Activated CD8-positive, alpha-beta memory T cell treated with anti-CD3 and anti-CD28 coated beads for 48 hours (primary cell): ENCODE measurements around the gene MYH13.

ENCODE experiments used
- DNase-seq, 3 experiments: peaks; one replicate each; pipeline ENCODE4 v3.0.0-alpha.2; 2020; ENCODE audit warnings: low read depth in 2 of 3, low spot score in 2 of 3

MYH13 gene

DNA sequence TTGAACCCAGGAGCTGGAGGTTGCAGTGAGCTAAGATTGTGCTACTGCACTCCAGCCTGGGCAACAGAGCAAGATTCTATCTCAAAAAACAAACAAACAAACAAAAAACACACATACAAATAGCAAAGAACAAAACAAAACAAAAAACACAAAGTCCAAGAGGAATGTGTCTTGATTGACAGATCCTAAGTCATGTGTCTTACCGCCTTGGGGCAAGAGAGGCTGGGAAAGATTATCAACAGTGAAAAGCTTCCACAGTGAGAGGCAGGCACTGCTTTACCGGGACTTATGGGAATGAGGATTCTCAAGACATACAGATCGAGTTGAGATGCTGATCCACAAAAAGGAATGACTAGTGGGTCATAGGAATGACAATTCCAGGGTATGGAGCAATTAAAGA, 111.7 kb downstream of the MYH13 start:
- DNase-seq = no peak

DNA sequence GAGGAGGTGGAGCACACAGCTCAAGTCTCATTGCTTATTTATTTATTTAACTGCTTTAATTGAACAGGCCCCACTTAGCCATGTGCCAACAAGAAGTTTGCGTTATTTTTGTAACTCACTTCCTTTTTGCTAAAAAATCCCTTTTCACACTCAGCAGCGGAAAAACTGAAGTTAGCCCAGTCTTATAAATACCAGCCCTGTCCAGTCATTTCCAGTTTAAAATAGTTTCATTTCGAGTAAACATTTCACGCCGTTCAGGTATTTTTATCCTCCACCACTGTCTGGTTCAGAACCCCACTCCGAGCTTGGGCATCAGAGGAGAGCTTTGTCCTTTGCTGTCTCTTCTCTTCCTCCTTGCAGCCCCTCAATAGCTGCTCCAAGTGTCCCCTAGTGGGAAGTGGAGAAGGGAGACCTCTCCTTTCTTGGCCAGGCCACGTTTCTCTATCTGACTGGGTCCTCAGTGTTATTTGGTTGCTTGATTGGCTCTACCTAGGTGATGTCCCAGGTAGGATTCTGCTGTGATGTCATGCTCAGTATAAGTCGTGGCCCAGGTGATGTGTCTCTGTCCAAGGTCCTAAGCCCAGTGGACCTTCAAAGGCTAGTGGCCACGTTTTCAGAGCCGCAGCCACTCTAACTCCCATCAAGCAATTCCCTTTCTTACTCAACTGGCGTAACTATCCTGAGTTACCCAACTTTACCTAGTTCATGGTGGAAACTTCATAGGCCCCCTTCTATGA, 121.4 kb downstream of the MYH13 start:
- no peak for DNase-seq
